GM23248 (cell line): ENCODE measurements around the gene MYMX.

Experiments
- EZH2 ChIP-seq: fragments of 200-600 bp; sonication (generic); IDR thresholded peaks from 2 replicates; pipeline ENCODE4 v1.6.1; 2018; ENCODE audit warnings: antibody characterized with exemption, mild to moderate bottlenecking; ENCODE audit not compliant: insufficient read depth, poor library complexity, severe bottlenecking
- EZH2phosphoT487 ChIP-seq: fragments of 200-600 bp; sonication (generic); IDR thresholded peaks from 2 replicates; pipeline ENCODE4 v1.6.1; 2018; ENCODE audit warnings: antibody characterized with exemption, moderate library complexity, mild to moderate bottlenecking, low read depth; ENCODE audit not compliant: insufficient read depth

DNA sequence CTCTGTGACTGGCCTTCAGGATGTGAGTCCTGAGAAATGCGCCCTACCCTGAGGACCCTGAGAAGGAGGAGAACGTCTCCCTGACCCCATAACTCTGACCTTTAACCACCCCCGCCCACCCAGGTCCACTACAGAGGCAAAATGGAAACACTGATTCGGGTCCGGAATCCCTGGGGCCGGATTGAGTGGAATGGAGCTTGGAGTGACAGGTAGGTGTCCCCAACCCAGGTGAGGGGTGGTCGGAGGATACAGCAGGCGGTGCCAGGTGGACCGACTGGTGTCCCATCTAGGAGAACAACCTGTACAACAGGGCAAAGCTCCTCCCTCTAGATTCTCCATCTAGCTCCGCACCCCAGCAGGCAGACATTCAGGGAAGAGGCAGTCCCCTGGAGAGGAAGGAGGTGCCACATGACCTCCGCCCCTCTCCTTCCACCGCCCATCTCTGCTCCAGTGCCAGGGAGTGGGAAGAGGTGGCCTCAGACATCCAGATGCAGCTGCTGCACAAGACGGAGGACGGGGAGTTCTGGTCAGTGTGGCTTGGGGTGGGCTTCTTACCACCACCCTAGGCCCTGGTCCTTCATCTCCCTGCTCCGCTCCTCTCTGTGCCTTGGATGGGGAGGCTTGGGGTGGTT is 40.5 kb upstream of the MYMX start:
- TF ChIP-seq EZH2phosphoT487, result no peak
- no peak for TF ChIP-seq EZH2
